OCI-LY1 (cell line): Measurements from ENCODE around the gene ZNF677.
"Not testable (repeated sequence)": the region's sequence is repeated elsewhere in the genome, so short reads cannot be mapped to it uniquely, and the experiment has no call there.

Experiments used
- H2AFZ ChIP-seq: fragments of 200-600 bp; sonication (generic), shearing (Covaris generic); 2 replicates; pipeline ENCODE4 v1.6.0; 2014; ENCODE audit warnings: antibody characterized with exemption, mild to moderate bottlenecking, low read length
- H3F3A ChIP-seq: fragments of 200-600 bp; sonication (generic), shearing (Covaris generic); 2 replicates; pipeline ENCODE4 v1.6.0; 2014; ENCODE audit warnings: mild to moderate bottlenecking, antibody characterized with exemption, low read length, moderate library complexity; ENCODE audit not compliant: insufficient read depth
- H3K27ac ChIP-seq: fragments of 200-600 bp; sonication (generic); 2 replicates; pipeline ENCODE4 v1.5.1; 2014; ENCODE audit warnings: low read length, mixed run types, mild to moderate bottlenecking, low read depth; ENCODE audit not compliant: poor library complexity, severe bottlenecking
- H3K27me3 ChIP-seq: fragments of 200-600 bp; sonication (generic); 2 replicates; pipeline ENCODE4 v1.6.0; 2014; ENCODE audit warnings: antibody characterized with exemption, mild to moderate bottlenecking, low read length, moderate library complexity; ENCODE audit not compliant: insufficient read depth
- H3K36me3 ChIP-seq: fragments of 200-600 bp; sonication (generic); 2 replicates; pipeline ENCODE4 v1.6.1; 2014; ENCODE audit warnings: mild to moderate bottlenecking, antibody characterized with exemption, low read length, moderate library complexity, mixed read lengths; ENCODE audit not compliant: insufficient read depth
- H3K4me1 ChIP-seq: fragments of 200-600 bp; sonication (generic); 2 replicates; pipeline ENCODE4 v1.5.1; 2014; ENCODE audit warnings: mild to moderate bottlenecking, low read length, moderate library complexity; ENCODE audit not compliant: insufficient read depth, severe bottlenecking
- H3K4me2 ChIP-seq: fragments of 200-600 bp; sonication (generic), shearing (Covaris generic); 2 replicates; pipeline ENCODE4 v1.6.1; 2014; ENCODE audit warnings: low read length
- H3K4me3 ChIP-seq: fragments of 200-600 bp; sonication (generic); 2 replicates; pipeline ENCODE4 v1.5.1; 2014; ENCODE audit warnings: low read length, low read depth, mild to moderate bottlenecking, mixed read lengths; ENCODE audit not compliant: poor library complexity, severe bottlenecking
- H3K79me2 ChIP-seq: fragments of 200-600 bp; shearing (Covaris generic); 2 replicates; pipeline ENCODE4 v1.6.1; 2016; ENCODE audit warnings: mixed run types, low read length, mixed read lengths; ENCODE audit not compliant: insufficient read depth
- H3K9ac ChIP-seq: fragments of 200-600 bp; sonication (generic), shearing (Covaris generic); 2 replicates; pipeline ENCODE4 v1.6.1; 2014; ENCODE audit warnings: mild to moderate bottlenecking, low read length, mixed read lengths
- H3K9me2 ChIP-seq: fragments of 200-600 bp; sonication (generic), shearing (Covaris generic); 2 replicates; pipeline ENCODE4 v1.6.1; 2014; ENCODE audit warnings: low read depth, mild to moderate bottlenecking, low read length, mixed read lengths
- H3K9me3 ChIP-seq: fragments of 200-600 bp; shearing (Covaris generic); 2 replicates; pipeline ENCODE4 v1.6.1; 2014; ENCODE audit warnings: low read length, mixed read lengths
- H4K20me1 ChIP-seq: fragments of 200-600 bp; sonication (generic), shearing (Covaris generic); 2 replicates; pipeline ENCODE4 v1.6.0; 2016; ENCODE audit warnings: mild to moderate bottlenecking, low read length; ENCODE audit not compliant: insufficient read depth
- CTCF ChIP-seq: fragments of 200-600 bp; sonication (generic), shearing (Covaris generic); IDR thresholded peaks from 2 replicates; pipeline ENCODE4 v1.5.1; 2017; ENCODE audit warnings: mild to moderate bottlenecking, antibody characterized with exemption, low read length, moderate library complexity, mixed read lengths
- EZH2 ChIP-seq: fragments of 200-600 bp; sonication (generic), shearing (Covaris generic); IDR thresholded peaks from 2 replicates; pipeline ENCODE4 v1.8.0; 2017; ENCODE audit warnings: borderline replicate concordance, mixed run types, mild to moderate bottlenecking, antibody characterized with exemption, low read length, moderate library complexity, mixed read lengths

Gene ZNF677

DNA sequence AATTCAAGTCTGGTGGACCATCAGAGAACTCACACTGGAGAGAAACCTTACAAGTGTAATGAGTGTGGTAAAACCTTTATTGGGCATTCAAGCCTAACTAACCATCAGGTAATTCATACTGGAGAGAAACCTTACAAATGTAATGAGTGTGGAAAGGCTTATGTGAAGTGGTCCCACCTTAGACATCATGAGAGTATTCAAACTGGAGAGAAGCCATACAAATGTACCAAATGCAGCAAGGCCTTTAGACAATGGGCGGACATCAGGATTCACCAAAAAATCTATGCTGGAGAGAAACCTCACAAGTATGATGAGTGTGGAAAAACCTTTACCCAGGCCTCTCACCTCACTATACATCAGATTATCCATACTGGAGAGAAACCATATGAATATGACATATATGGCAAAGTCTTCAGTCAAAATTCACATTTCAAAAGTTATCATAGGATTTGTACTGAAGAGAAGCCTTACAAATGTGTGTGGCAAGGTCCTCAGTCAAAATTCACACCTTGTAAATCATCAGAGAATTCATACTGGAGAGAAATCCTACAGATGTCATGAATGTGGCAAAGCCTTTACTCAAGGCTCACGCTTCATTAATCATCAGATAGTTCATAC lies 41.9 kb downstream of the ZNF677 start:
- H3K4me1 ChIP-seq = no peaks in the 10 kb centered on the region
- H3K9me3 ChIP-seq = peaks cover 21% of the 10 kb centered on the region

GRCh38 chr19:53211554-53211953 lies 43.1 kb downstream of the ZNF677 start:
- H3K4me2 ChIP-seq, H3K79me2 ChIP-seq, H3K4me3 ChIP-seq, H4K20me1 ChIP-seq, H3K4me1 ChIP-seq, H3K27me3 ChIP-seq, H3K27ac ChIP-seq, H2AFZ ChIP-seq, H3K9ac ChIP-seq, H3K9me2 ChIP-seq, H3F3A ChIP-seq, H3K36me3 ChIP-seq: not testable (repeated sequence)
- H3K9me3 ChIP-seq = peaks cover 21% of the 10 kb centered on the region

More for the DNA sequence above, 41.9 kb downstream of the ZNF677 start:
- no peaks in the 10 kb centered on the region for H3K27me3 ChIP-seq
- no peak overlapping the region for H3K4me2 ChIP-seq
- H3K9ac ChIP-seq = no peak overlapping the region
- TF ChIP-seq CTCF (no peak), EZH2 (no peak)
- no peaks in the 10 kb centered on the region for H3K79me2 ChIP-seq
- no peak overlapping the region for H2AFZ ChIP-seq
- no peak overlapping the region for H3K4me3 ChIP-seq
- H4K20me1 ChIP-seq = no peaks in the 10 kb centered on the region
- no peaks in the 10 kb centered on the region for H3K36me3 ChIP-seq
- no peaks in the 10 kb centered on the region for H3K9me2 ChIP-seq
- no peak overlapping the region for H3K27ac ChIP-seq
- H3F3A ChIP-seq = no peaks in the 10 kb centered on the region

- H3F3A ChIP-seq = no peaks in the 10 kb centered on the region
- no peaks in the 10 kb centered on the region for H3K9me2 ChIP-seq
- no peaks in the 10 kb centered on the region for H3K36me3 ChIP-seq
- H3K9ac ChIP-seq = no peak overlapping the region
- no peak overlapping the region for H3K4me3 ChIP-seq
- H3K4me2 ChIP-seq = no peak overlapping the region
- no peaks in the 10 kb centered on the region; the same call in 1 of the 2 replicates for H3K9me3 ChIP-seq
- no peaks in the 10 kb centered on the region for H3K4me1 ChIP-seq
- no peak overlapping the region for H2AFZ ChIP-seq
- H3K27me3 ChIP-seq = no peaks in the 10 kb centered on the region
- TF ChIP-seq EZH2 (no peak), CTCF (no peak)
- H4K20me1 ChIP-seq = no peaks in the 10 kb centered on the region
- H3K27ac ChIP-seq = no peak overlapping the region
- no peaks in the 10 kb centered on the region for H3K79me2 ChIP-seq
Measured at GRCh38 chr19:53196777-53197396, 57.8 kb downstream of the ZNF677 start.
